NCI-H82 (cell line): ENCODE results near the gene ZDHHC19.
"Not testable (repeated sequence)": the region's sequence is repeated elsewhere in the genome, so short reads cannot be mapped to it uniquely, and the experiment has no call there.

Source experiments
- DNase-seq: peaks from one replicate; lab custom pipeline; 2025; lab: John Stamatoyannopoulos, UW

Gene ZDHHC19

DNA sequence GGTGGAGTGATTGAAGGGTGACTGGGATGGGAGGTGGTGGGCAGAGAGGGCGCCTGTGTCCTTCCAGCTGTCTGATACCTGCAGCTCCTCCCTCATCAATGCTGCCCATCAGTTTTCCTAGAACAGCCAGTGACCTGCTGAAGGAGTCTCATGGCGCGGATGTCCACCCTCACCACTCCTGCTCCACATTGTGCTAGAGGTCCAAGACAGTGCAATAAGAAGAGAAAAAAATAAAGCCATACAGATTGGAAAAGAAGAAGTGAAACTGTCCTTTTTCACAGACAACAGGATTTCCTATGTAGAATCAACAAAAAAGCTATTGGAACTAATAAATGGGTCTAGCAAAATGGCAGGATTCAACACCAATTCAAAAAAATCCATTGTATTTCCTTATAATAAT, 7.4 kb downstream of the ZDHHC19 start:
- DNase-seq, result no peak

DNA sequence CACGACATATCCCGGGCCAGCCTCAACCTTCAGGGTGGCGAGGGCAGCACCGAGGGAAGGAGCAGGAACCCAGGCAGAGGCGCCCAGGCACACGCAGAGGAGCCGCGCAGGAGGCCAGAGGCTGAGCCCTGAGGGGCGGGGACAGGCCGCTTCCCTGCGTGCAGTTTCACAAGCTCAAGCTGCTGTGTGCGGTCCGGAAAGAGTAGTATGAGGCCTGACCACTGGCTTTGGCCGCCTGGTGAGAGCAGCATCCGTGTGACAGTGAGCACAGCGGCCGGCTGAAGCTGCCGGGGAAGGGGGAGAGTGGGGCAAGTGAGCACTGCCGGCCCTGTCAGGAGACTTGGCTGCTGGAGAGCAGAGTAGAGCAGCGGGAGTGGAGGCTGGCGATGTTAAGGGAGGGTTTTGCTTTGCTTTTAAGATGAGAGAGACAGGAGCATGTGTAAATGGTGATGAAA, 8.7 kb downstream of the ZDHHC19 start:
- DNase-seq, result no peak

DNA sequence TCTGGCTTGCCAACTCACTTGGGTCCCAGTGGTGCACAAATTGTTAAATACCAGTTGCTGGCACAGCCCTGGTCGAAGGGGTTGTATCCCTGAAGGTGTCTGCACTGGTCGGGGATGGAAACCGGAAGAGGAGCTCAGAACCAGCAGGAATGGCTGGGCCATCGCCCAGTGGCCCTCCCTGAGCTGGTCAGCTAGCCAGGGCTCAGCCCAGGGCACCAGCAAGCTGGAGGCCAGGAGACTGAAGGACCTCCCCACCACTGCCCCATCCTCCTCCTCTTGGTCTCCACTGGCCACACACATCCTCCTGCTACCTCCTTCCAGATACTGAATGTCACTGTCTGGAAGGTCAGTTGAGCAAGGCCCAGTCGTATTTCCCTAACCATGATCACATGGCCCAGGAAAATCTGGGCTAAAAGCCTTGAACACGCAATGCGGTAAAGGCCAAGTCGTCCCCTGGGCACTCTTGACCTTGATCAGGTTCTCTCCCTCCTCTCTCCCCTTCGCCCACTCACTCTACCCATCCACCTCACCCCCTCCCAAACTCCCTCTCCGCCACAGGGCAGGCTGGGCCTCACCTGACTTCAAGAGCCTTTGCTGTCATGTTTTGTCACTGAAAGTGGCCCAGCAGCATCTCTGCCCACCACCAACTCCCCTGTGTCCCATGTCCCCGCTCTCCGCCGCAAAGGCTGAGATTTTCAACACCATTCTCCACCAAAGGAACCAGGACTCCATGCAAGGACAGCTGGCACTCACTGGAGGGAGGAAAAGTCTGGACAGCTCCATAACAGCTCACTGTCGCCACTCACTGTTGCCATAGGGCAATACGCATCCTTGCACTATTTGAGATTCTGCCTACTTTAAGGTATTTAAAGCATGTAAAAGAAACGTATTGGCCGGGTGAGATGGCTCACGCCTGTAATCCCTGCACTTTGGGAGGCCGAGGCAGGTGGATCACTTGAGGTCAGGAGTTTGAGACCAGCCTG, 12.1 kb downstream of the ZDHHC19 start:
- DNase-seq, result peak; percentile 53

DNA sequence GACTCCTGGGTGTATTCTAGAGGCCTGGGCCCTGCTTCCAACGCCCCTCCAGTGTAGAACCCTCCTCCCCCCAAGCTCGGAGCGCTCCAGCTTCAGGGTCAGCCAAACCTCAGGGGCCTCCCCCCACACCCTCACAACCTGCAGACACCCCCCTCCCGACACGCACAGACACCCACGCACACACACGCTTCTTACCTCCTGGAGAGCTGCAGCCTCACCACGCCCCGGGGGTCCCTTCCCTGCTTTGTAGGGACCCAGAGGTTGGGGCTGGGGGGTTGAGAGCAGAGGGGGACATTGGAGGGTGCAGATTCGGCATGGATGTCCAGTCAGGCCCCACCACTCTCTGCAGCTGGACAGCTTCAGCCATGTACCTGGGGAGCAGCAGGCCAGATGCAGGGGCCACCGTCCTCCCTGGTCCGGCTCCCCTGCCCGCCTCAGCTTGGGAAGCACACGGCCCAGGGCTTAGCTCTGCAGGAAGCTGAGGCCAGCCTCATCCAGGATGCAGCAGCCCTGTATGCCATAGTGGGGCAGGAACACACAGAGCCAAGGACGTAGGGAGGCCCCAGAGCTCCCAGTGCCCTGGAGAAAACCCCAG, 13.0 kb downstream of the ZDHHC19 start:
- no peak for DNase-seq

DNA sequence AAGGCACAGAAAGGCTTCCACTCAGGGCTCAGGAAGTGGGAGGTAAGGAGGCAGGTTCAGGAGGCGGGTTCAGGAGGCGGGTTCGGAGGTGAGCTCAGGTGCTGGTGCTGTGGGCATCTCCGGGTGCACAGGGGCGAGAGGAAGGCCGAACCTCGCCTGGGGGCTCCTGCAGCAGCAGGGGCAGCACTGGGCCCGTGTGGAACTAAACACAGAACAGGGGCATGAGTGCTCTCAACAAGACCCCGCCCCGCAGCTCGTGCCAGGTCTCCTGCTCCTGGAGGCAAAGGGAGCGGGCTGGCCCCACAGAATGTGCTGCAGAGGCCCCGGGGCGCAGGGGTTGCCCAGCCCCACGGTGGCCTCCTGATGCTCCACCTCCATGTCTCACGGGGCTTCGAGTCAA, 13.7 kb downstream of the ZDHHC19 start:
- DNase-seq, result no peak

DNA sequence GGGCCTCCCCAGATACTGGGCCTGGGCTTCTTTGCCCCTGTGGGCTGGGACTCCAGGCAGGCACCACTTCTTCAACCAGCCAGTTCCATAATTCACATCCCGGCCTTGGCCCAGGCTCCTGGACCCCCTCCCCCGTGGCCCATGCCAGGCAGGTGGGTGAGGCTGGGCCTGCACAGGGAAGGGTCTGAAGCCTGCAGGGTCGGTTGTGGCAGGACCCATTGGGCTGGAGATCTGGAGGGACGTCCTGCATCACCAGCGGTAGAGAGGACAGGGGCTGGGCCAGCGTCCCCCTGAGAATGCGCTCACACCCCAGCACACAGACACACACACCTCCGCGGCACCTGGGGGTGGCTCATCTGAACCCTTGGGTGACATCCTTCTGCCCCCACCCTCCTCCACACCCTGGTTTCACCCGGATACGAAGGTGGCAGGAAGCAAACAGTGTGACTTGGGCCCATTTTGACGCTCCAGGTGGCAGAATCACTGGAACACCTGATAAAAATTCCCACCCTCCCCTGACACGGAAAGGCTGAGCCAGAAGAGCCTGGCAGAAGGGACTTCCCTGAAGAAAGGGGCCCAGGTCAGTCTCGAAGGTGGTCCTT, 15.4 kb downstream of the ZDHHC19 start:
- DNase-seq, result no peak

DNA sequence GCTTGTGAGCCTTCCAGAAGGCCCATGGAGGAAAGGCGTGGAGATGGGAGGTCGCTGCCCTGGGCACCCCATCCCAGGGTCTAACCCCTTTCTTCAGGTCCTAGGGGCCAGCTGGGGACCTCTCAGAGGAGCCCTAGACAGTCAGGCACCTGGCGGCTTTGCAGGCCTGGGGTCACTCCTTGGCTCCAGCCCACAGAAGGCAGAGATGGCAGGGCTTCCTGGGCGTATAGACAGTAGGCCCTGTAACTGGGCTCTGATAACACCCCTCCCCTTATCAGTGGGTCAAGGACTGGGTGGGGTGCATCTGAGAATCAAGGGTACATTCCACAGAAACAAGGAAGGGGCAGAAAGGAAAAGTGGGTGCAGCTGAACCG, 16.7 kb downstream of the ZDHHC19 start:
- DNase-seq, result no peak

DNA sequence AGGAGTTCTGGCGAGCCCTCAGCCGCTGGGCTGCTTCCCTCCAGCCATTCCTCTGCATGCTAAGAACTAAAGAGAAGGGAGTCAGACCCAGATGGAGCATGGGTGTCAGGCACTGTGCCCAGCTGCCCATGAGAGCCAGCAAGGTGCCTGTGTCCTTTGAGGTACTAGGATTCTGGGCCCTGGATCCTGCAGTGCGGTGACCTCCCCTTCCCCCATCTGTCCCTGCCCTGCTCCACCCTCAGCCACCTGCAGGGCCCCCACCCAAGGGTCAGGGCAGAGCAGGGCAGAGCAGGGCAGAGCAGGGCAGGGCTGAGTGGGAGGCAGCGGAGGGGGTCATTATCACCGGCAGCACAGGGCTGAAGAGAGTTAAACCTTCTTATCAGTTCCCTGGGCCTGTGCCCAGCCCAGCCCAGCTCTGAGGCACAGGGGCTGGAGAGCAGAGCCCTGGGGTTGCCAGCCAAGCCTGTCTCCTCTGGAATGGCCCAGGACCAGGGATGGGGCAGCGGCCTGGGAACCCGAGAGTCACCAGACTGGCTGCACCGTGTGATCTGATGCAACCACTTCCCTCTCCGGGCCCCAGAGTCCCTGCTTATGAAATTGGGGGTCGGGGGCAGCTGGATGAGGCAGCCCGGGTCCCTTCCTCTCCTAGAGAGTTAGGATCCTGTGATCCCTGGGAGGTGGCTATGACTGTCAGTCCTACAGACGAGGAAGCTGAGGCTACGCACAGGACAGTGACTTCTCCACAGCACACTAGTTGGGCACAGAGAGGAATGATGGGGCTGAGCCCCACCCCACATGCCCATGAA, 17.3 kb downstream of the ZDHHC19 start:
- DNase-seq, result no peak

DNA sequence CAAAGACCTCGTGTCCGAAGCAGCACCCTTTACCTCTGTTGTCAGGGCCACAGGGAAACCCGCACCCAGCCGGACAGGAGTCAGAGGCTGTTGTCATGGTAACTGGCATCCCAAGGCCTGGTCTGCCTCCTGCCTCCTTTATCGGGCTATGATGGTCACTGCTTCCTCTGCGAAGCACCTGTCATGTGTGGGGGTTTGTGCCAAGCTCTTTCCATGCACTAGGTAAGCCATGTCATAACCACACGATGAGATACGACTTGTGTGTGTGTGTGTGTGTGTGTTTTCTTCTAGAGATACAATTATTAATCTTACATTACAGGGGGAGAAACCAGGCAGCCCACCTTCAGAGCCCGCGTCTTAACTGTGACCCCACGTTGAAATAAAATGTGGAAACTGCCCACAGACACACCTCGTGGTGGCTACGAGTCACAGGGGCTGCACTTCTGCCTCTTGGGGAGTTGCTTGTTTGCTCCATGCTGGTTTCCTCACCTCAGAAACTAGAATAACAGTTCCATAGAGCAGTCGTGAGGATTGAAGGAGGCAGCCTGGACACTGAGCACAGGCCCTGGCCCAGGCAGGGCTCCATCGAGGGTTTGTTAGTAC, 18.0 kb downstream of the ZDHHC19 start:
- DNase-seq, result no peak

DNA sequence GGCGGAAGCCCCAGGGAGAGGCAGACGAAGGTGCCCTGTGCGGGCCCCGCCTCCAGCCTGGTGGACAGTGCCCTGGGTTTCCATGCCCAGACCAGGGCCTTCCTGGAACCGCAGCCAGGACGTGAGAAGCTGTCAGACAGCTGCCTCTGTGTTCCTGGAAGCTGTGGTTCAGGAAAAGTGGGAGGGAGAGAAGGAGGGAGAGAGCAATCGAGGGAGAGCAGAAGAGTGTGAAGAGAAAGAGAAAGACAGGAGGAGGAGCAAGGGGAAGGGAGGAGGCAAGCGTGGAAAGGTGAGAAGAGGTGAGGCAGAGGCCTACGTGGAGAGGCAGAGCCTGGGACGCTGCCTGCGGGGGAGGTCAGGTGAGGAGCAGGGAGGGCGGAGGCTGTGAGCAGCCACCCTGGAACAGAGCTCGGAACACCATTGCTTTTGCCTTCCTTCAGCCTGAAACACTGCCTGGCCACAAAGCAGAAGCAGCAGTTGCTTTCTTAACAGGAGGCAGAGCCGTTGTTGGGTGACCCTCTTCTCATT, 18.6 kb downstream of the ZDHHC19 start:
- no peak for DNase-seq

DNA sequence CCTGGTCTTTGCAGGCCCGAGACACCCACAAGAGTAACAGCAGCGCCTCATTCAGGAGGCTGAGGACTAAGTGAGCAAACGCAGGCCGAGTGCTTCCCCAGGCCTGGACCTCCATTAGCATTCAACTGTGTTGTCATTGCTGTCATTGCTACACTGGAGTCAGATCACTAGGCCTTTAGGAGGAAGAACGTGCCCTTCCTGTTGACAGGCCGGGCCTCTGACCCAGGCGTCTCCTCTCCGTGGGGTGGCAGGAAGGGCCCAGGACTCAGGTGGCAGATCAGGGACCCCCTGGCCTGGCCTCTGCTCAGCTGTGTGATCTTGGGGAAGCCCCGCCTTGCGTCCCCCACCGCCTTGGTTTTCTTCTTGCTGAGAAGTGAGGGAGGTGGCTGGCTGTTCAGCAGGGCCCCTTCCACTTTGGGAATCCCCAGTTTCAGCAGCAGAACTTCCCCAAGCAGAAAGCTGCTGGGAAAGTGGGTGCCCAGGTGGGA, 19.1 kb downstream of the ZDHHC19 start:
- DNase-seq, result no peak

DNA sequence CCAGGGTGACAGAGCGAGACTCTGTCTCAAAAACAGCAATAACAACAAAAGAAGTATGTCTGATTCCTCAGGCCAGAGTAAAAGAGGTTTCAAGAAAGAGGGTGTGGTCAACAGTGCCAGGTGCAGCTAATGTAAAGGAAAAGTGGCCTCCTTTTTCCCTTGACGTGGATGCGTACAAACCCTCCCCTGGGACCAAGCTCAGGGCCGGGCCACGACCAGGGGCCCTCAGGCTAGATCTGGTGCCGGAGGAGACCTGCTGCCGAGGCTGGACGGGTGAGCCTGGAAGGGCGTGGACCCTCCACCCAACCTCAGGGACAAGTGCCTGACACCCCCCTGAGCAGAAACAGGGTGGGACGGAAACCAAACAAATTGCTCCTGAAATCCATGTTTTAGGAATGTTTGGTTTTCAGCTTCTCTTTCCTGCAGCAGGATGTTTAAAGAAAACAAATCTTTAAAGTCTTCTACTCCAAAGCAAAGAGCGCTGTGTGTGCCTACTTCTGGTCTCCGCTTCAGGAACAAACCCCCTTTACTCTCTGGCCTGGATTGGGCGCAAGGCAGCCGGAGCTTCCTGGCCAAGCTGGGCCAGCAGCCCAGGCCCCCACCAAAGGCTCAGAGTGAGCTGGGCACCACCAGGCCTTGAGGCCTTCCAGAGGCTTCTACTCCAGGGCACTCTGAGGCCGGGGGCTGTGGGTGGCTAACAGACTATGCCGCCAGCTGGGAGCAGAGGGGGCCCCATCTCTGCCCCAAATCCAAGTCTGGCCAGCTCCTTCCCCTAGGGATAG, 21.4 kb downstream of the ZDHHC19 start:
- DNase-seq, result no peak

DNA sequence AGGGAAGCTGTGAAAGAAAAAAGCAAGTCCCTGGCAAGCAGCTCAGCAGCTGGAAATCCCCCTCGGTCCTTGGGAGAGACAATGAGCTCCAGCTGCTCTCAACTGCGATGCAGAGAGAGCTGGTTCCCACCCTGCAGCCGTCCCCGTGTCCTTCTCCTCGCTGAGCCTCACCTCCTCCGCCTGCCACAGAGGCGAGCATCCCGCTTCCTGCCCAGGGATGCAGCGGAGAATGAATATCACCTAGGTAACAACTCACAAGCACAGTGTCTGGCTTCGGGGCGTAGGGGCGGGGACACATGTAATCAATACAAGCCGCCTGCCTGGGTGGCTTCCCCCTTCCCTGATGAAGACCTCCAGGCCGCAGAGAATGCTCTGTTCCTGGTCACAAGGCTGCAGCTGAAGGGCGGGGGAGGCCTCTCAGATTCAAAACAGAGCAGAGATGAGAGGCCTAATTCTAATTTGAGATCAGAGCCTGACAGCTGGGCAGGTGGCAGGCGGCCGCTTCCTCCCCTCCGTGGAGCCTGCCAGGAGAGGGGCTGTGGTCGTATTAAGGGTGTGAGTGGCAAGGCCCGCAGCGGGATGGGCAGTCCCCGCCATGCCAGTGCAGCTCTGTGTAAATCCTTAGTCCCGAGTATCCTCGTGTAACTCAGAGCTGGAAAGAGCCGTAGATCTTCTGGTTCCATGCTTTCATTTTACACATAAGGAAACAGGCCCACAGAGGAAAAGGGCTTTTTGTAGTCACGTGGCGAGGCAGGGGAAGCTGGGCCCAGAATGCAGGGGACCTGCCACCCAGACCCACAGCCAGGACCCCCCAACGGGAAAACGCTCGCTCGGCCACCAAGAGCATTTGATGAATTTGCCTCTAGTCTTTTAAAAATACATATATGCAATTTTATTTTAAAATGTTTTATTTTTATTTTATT, 24.3 kb downstream of the ZDHHC19 start:
- peak; percentile 71 for DNase-seq

DNA sequence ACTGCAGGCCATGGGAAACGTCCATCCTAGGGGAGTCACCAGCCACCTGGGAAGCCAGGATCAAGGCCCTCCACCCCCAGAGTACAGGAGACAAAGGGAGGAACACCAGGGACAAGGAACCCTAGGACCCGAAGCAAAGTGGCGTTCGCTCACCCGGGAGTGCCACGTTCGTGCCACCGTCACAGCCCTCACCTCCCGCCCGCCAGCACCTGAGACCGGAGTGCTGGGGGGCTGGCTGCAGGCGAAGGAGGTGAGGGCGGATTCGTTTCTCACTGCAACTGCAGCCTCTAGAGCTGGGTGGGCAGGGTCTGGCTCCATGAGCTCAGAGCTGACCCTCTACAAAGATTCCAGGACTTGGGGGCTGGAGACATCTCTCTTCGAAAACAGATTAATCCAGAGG, 26.3 kb downstream of the ZDHHC19 start:
- DNase-seq, result no peak

DNA sequence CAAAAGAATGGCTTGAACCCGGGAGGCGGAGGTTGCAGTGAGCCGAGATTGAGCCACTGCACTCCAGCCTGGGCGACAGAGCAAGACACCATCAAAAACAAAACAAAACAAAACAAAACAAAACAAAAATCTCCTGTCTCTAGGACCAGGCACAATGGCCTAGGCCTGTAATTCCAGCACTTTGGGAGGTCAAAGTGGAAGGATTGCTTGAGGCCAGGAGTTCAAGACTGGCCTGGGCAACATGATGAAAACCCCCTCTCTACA, 27.1 kb downstream of the ZDHHC19 start:
- DNase-seq, result not testable (repeated sequence)

DNA sequence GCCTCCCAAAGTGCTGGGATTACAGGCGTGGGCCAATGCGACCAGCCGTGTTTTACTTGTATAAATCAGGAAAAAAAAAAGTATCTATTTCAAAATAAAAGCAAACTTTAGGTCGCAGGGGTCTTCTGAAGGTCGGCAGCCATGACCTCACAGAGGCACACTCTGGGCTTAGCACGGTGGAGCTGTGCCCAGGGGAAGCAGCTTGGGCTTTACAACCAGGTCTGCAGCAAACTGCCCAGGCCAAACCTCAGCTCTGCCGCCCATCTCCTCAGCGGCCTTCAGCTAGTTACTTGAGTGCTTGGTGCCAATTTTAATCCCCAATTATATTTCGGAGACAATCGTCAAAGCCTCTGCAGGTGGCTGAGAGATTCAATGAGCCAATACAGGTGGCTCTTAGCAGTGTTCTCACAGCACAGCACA, 30.1 kb downstream of the ZDHHC19 start:
- peak; percentile 37 for DNase-seq

DNA sequence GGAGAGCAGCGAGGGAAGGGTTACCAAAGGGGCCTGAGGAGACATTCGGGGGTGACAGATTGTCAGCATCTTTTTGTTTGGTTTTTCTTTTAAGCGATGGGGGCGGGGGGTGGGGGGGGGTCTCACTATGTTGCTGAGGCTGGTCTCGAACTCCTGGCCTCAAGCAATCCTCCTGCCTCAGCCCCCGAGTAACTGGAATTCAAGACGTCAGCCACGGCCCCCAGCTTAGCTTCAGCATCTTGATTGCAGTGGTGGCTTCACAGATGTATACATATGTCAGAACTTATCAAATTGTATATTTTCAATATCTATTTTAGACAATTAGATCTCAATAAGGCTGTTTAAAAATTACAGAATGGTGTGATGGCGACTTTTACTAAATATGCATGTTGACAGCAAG, 30.9 kb downstream of the ZDHHC19 start:
- DNase-seq, result no peak

DNA sequence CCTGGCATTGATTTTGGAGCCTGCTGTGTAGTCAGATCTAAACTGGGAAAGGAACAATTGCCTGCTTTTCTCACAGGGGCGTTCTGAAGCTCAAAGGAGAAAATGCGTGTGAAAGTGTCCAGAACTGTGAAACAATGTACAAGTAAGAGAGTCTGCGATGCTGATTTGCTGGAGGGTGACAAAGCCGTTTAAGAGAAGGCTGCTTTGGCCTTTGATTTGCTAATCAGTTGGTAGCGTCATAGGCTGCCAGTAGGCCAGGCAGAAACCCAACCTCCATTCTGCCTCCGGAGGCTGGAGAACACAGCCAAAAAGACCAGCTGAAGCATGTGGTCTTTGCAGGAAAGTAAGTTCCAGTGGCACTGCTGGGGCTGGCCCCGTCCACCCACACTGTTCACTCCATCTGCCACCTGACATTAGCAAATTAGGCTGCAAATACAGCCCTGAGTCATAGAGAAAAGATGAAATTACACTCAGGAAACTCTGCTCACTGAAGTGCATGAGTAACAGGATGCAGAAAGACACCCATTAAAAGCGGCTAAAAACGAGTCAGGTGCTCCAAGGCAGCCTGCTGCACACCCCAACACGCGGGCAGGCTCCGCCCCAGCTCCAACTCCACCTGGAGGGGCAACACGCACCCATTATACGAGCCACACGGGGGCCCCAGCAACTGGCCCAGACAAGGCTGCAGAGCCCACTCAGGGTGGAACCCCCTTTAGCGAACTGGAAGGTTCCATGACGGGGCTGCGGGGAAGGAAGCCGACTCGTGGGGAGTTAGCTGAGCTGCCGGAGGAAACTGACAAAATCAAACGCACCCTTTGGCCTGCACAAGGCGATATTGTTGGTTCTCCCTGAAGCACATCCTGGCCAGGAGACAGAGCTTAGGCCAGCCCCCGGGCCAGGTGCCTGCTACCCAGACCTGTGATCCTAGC, 31.6 kb downstream of the ZDHHC19 start:
- no peak for DNase-seq

DNA sequence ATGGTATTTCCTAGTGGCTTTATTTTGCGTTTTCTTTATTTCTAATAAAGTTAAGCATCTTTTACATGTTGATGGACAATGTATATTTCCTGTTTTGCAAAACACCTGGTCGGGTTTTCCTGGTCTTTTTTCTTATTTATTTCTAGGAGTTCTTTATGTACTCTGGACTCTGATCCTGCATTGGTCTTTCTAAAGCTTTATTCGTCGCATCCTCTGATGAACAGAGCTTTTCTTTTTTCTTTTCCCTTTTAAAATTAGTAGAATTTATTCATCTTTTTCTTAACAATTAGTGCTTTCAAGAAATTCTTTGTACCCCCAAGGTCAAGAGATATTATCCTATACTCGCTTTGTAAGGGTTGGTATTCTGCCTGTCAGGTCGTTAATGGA, 32.2 kb downstream of the ZDHHC19 start:
- no peak for DNase-seq
